Amniotic stem cell (primary cell): Measurements from ENCODE around the gene DDX49.
A peak's percentile ranks its signal among the peaks of the same experiment; 100 is the strongest.
"Not testable (repeated sequence)": the region's sequence is repeated elsewhere in the genome, so short reads cannot be mapped to it uniquely, and the experiment has no call there.

Experiments used
- DNase-seq: peaks from one replicate; lab custom pipeline; 2025; lab: John Stamatoyannopoulos, UW

The DDX49 gene

GRCh38 chr19:18942692-18943091 lies 23.2 kb downstream of the DDX49 start:
- DNase-seq: no peak

DNA sequence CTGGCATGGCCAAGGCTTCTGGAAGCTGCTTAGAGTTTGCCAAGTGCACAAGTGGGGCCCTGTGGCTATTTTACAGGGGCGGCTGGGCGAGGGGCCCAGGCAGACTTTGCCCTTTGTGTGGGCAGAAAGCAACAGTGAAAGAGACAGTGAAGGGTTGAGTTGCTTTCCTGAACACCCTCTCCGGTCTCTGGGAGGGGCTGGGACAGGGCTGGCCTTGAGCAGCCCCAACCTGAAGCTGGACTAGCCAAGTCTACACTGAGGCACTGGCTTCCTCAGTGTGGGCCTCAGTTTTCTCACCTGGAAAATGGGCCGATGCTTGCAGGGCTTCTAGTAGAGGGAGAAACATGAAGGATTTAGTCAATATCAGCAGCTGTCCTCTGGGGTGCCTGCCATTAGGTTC lies 23.9 kb downstream of the DDX49 start:
- no peak for DNase-seq

DNA sequence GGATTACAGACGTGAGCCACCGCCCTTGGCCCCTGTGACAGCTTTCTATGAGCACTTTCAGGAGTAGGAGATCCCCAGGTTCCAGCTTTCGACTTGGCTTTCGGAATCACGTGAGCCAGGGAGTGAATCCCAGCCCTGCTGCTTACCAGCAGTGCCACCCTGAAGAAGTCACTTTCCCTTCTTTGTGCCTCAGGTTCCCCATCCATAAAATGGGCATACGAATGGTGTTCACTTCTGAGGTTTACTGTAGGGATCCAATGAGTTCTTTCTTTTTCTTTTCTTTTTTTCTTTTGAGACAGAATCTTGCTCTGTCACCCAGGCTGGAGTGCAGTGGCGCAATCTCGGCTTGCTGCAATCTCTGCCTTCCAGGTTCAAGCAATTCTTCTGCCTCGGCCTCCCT lies 25.8 kb downstream of the DDX49 start:
- DNase-seq: no peak

GRCh38 chr19:18946335-18946734 lies 26.8 kb downstream of the DDX49 start:
- DNase-seq: no peak

GRCh38 chr19:18946918-18947317 lies 27.4 kb downstream of the DDX49 start:
- DNase-seq: no peak

DNA sequence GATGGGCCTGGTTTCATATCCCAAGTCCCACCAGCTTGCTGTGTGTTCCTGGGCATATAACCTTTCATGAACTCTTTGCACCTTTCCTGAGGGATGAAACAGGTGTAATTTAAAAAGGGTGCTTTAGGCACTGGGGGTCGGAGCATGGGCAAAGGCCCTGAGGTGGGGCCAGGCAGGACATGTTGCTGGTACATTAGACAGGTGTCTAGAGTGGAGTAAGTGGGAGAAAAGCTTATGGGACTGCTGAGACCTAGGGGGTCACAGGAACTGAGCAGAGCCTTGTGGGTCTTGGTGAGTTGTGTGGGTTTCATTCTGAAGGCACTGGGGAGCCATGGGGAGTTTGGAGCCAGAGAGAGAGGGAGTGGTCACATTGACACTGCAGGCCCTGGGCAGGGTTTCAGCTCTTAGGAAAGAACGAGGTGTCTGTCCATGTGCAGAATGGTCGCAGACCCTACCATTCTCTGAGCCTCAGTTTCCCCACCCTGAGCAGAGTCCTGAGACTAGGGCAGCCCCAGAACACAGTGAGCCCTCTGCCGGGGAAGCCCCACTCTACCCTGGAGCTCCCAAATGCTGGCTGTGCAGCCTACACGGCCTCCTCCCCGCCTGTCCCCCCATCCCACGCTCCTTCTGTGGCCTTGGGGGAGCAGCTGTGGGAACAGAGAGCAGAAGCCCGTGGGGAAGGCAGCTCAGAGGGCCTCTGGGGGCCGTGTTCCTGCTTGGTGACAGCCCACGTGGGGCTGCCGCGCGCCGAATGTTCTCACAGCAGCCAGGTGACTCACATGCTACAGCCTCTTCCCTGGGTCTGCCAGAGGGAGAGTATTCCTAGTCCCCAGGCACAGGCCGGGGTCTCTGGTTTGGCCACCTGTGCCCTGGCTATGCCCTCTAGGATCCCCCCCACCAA lies 28.8 kb downstream of the DDX49 start:
- DNase-seq: no peak

DNA sequence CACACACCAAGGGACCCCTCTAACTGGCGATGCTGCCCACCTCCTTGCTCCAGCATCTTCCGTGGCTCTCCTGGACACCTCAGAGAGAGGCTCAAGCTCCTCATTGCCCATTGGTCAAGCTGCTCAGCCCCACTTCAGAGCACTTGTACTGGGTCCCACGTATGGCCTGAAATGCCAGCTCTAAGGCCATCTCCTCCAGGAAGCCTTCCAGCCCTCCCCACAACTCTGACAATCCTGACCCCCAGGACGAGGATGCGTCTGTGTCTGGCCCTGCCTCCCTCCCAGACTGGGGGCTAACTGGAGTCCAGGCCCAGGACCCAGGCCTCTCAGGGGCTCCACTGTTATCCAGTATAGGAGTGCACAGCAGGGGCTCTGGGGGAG lies 29.5 kb downstream of the DDX49 start:
- DNase-seq: no peak

DNA sequence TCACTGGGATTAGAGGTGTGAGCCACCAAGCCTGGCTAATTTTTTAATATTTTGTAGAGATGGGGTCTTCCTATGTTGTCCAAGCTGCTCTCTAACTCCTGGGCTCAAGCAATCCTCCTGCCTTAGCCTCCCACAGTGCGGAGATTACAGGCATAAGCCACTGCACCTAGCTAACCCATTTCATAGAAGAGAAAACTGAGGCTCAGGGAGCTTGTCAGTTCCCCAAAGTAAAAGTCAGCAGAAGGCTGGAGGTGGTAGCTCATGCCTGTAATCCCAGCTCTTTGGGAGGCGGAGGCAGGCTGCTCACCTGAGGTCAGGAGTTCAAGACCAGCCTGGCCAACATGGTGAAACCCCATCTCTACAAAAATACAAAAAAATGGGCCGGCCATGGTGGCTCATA lies 30.3 kb downstream of the DDX49 start:
- DNase-seq: no peak

DNA sequence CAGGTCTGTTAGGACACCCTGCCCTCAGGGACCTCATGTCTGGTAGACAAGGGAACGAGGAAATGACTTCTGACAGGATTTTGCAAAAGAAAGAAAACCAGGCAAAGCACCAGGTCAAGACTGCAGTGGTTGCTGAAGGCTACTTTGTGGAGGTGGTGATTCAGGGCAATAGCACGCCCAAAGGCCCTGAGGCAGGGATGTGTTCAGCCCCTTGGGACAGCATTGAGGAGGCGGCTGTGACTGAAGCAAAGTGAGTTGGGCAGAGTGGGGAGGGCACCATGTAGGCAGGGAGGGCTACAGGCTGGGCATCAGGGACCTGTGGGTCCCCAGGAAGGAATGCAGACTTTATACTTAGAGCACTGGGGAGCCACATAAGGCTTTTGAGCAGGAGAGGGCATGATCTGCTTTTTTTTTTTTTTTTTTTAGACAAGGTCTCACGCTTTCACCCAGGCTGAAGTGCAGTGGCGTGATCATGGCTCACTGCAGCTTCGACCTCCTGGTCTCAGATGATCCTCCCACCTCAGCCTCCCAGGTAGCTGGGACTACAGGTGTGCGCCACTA lies 32.3 kb downstream of the DDX49 start:
- DNase-seq: no peak

- not testable (repeated sequence) for DNase-seq
Measured at GRCh38 chr19:18952364-18953003, 33.0 kb downstream of the DDX49 start.

DNA sequence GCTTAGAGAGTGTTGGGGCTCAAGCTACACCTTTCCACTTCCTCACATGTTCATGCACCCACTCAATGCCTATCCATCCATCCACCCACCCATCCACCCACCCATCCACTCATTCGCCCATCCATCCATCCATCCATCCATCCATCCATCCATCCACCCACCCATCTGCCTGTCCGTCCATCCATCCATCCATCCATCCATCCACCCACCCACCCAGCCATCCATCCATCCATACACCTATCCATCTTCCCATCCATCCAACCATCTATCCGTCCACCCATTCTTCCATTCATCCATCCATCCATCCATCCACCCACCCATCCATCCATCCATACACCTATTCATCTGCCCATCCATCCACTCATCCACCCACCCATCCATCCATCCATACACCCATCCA lies 34.6 kb downstream of the DDX49 start:
- DNase-seq: no peak

- DNase-seq: no peak
Measured at GRCh38 chr19:18955042-18955441, 35.5 kb downstream of the DDX49 start.

DNA sequence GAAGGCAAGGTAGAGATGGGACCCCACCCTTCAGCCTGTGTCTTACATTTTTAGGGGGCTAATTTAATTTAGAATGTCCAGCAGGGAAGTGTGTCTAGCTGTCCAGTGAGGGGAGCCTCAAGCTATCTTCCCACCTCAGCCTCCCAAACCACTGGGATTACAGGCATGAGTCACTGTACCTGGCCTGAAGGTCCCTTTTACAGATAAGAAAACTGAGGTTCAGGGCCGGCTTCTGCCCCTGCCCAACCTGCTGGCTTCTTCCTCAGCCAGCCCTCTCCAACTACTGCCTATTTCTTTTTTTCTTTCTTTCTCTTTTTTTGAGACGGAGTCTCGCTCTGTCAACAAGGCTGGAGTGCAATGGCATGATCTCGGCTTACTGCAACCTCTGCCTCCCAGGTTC lies 40.9 kb downstream of the DDX49 start:
- no peak for DNase-seq

DNA sequence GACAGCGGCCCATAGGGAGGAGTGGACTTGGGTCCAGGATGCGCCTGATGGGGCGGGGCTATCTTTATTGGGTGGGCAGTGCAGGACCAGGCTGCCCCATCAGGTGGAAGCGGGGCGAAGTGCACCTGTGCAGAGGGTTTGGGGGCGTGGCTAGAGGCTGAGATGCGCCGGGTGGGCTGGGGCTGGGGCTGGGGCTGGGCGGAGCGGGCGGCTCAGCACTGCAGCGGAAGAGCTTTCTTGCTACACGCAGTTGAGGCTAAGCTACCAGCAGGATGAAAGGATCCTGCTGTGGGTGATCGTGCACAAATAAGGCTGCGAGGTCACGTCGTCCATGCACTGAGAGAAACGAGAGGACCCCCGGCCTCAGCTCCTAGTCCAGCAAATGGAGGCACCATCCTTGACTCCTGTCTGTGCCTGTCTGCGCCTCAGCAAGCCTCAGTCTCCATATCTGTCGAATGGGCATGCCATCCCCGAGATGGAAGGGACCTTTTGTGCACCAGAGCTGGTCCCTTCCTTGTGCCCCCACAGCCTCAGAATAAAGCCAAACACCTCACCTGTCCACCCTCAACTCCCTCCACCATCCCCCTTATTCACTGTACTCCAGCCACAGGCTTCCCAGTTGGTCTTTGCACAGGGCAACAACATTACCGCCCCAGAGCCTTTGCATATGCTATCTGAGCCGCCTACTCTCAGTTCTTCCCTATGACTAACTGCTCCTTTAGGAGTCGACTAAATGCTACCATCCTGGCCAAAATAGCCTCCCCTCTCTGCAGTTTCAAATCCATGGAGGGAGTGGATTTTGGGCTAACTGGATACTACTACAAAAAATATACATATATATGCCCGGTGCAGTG lies 42.5 kb downstream of the DDX49 start:
- DNase-seq: no peak

GRCh38 chr19:18964121-18964520 lies 44.6 kb downstream of the DDX49 start:
- DNase-seq: no peak

- no peak for DNase-seq
Measured at GRCh38 chr19:18966307-18966706, 46.8 kb downstream of the DDX49 start.

- no peak for DNase-seq
Measured at GRCh38 chr19:18967358-18968146, 48.0 kb downstream of the DDX49 start.

DNA sequence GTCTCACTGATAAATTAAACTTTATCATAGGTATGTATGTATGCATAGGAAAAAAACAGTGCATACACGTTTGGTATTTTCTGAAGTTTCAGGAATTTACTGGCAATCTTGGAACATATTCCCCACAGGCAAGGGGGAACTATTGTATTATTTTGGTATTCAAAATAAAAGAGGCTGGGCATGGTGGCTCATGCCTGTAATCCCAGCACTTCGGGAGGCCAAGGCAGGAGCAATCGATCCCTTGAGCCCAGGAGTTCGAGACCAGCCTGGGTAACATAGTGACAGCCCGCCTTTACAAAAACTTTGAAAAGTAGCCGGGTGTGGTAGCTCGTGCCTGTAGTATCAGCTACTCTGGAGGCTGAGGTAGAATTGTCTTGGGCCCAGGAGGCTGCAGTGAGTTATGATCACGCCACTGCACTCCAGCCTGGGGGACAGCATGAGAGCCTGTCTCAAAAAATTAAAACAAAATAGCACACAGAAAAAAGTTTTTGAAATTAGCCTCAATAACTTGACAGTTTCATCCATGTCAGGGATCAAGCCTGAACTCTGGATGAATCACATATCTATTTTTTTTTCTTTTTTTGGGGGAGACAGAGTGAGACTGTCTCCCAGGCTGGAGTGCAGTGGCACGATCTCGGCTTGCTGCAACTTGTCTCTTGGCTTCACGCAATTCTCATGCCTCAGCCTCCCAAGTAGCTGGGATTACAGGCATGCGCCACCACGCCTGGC lies 50.6 kb downstream of the DDX49 start:
- DNase-seq: no peak

DNA sequence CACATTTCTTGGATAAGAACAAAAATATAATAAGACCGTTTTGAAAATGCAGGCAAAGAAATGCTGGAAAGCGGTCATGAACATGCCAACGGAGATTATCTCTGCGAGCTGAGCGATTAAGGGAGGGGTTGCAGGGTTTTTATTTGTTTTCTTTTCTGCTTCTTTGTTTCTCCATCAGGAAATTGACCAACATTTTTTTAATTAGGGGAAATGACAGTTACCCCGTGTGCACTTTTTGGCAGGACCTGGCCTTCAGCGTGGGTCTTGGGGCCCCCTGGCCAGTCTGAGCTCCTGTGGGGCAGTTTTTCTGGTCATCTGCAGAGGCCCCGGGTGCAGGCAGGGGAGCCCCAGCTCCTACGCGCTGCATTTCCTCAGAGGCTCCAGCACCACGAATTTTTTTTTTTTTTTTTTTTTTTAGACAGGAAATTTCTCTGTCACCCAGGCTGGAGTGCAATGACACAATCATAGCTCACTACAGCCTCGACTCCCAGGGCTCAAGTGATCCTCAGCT lies 52.8 kb downstream of the DDX49 start:
- DNase-seq: peak; percentile 35

GRCh38 chr19:18972851-18973250 lies 53.3 kb downstream of the DDX49 start:
- DNase-seq: no peak

DNA sequence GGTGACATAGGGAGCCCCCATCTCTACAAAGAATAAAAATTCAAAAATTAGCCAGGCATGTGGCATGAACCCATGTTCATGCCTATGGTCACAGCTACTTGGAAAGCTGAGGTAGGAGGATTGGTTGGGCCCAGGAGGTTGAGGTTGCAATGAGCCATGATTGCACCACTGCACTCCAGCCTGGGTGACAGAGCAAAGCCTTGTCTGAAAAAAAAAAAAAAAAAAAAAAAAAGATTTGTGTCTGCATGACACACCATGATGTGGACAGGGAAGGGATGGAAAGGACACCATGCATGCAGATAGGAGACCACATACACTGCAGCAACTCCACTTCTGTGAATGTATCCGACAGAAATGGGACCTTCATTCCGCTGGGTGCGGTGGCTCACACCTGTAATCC lies 55.5 kb downstream of the DDX49 start:
- no peak for DNase-seq
